ENCODE data around the gene EPHA1.

DNA sequence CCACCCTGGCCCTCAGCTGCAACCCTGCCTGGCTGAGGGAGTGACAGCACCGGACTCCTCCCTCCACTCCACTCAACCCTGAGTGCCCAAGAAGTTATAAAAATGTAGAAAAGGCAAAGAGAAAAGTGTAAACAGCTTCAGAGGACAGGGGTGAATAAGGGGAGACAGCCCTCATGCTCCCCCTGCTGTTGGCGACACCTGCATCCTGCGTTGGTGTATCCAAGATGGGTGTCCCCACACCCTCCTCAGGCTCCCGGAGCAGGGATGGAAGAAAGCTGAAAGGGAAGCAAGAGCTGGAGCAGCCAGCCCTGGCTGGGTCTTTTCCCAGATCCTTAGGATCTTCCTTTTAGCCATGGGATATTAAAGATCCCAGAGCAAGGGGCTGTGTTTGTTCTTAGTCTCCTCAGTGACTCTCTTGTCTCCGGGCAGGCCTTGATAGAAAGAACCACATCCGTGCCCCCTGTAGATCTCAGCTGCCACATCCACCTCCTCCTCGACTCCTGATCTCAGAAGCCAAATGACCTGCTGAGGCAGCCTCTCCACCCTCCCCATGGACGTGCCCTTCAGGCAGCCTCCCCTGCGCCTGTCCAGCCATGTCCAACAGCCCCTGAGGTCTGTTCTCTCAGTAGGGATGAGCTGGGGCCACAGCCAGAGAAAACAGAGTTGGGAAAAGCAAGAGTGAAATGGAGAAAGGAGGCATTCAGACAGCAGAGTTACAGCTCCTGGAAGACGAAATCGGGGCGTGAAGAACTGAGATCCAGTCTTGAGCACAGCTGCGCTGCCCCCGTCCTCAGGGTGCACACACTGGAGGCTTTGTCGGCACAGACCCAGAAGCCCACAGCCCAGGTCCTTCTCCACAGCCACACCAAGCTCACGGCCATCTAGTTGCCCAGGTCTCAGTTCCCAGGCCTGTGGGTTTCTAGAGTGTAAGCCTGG, 52.9 kb downstream of the EPHA1 start:
- TF ChIP-seq, protein P1, sequence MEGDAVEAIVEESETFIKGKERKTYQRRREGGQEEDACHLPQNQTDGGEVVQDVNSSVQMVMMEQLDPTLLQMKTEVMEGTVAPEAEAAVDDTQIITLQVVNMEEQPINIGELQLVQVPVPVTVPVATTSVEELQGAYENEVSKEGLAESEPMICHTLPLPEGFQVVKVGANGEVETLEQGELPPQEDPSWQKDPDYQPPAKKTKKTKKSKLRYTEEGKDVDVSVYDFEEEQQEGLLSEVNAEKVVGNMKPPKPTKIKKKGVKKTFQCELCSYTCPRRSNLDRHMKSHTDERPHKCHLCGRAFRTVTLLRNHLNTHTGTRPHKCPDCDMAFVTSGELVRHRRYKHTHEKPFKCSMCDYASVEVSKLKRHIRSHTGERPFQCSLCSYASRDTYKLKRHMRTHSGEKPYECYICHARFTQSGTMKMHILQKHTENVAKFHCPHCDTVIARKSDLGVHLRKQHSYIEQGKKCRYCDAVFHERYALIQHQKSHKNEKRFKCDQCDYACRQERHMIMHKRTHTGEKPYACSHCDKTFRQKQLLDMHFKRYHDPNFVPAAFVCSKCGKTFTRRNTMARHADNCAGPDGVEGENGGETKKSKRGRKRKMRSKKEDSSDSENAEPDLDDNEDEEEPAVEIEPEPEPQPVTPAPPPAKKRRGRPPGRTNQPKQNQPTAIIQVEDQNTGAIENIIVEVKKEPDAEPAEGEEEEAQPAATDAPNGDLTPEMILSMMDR (conservative IDR thresholded peaks at IDR 0.05; ENCODE audit: low read depth in 2 of 2) = peak; percentile 41 to 60; a peak in 3 of 4 replicates
- TF ChIP-seq POLR2AphosphoS5 (IDR thresholded peaks at IDR 0.05; ENCODE audit: low read depth) = no peak
- TF ChIP-seq EZH2 (IDR thresholded peaks at IDR 0.05; ENCODE audit: low read depth, unreplicated experiment) = no peak
- TF ChIP-seq ZNF114 (CRISPR knock-in tag; IDR thresholded peaks at IDR 0.05) = no peak
- TF ChIP-seq CREB1 (CRISPR knock-in tag; IDR thresholded peaks at IDR 0.05; ENCODE audit: low read depth) = no peak
- TF ChIP-seq JUNB (IDR thresholded peaks at IDR 0.05; ENCODE audit: unreplicated experiment) = no peak
- no peak for TF ChIP-seq EZH2phosphoT487 (IDR thresholded peaks at IDR 0.05; ENCODE audit: unreplicated experiment)
- TF ChIP-seq, protein P2, sequence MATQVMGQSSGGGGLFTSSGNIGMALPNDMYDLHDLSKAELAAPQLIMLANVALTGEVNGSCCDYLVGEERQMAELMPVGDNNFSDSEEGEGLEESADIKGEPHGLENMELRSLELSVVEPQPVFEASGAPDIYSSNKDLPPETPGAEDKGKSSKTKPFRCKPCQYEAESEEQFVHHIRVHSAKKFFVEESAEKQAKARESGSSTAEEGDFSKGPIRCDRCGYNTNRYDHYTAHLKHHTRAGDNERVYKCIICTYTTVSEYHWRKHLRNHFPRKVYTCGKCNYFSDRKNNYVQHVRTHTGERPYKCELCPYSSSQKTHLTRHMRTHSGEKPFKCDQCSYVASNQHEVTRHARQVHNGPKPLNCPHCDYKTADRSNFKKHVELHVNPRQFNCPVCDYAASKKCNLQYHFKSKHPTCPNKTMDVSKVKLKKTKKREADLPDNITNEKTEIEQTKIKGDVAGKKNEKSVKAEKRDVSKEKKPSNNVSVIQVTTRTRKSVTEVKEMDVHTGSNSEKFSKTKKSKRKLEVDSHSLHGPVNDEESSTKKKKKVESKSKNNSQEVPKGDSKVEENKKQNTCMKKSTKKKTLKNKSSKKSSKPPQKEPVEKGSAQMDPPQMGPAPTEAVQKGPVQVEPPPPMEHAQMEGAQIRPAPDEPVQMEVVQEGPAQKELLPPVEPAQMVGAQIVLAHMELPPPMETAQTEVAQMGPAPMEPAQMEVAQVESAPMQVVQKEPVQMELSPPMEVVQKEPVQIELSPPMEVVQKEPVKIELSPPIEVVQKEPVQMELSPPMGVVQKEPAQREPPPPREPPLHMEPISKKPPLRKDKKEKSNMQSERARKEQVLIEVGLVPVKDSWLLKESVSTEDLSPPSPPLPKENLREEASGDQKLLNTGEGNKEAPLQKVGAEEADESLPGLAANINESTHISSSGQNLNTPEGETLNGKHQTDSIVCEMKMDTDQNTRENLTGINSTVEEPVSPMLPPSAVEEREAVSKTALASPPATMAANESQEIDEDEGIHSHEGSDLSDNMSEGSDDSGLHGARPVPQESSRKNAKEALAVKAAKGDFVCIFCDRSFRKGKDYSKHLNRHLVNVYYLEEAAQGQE (IDR thresholded peaks at IDR 0.05; ENCODE audit: unreplicated experiment) = no peak
- TF ChIP-seq STAT1 (IDR thresholded peaks at IDR 0.05; ENCODE audit: unreplicated experiment) = no peak
- no peak for TF ChIP-seq NANOG (IDR thresholded peaks at IDR 0.05; ENCODE audit: borderline replicate concordance)

Data from GM23338 (cell line).